Tibial nerve (tissue), 4 donors: ENCODE measurements around the gene MBD3L4. TPM values are rescaled to one million over a fixed set of nuclear protein-coding genes. Genes with fewer than 3 reads are reported as not detected.
"Not testable (repeated sequence)": the region's sequence is repeated elsewhere in the genome, so short reads cannot be mapped to it uniquely, and the experiment has no call there.

Source experiments
- DNase-seq, 2 donors: peaks; one replicate each; pipeline ENCODE4 v3.0.0-alpha.2; 2019; ENCODE audit warnings: low spot score in 2 of 2
- H3K27ac ChIP-seq, 4 donors: fragments of 200-600 bp; sonication (generic) in 3 of 4; one replicate each; pipeline ENCODE4 v1.5.1; 2017 to 2019; ENCODE audit warnings: mild to moderate bottlenecking in 1 of 4
- H3K27me3 ChIP-seq, 2 donors: fragments of 200-600 bp; sonication (generic) in 1 of 2; one replicate each; pipeline versions ENCODE4 v1.5.1 to v1.6.0; 2017 to 2019
- H3K36me3 ChIP-seq, 3 donors: fragments of 200-600 bp; sonication (generic); one replicate each; pipeline ENCODE4 v1.5.1; 2018 to 2019
- H3K4me1 ChIP-seq, 4 donors: fragments of 200-600 bp; sonication (generic) in 3 of 4; one replicate each; pipeline ENCODE4 v1.5.1; 2017 to 2019
- H3K4me3 ChIP-seq, 4 donors: fragments of 200-600 bp; sonication (generic) in 3 of 4; one replicate each; pipeline ENCODE4 v1.5.1; 2017 to 2019; ENCODE audit warnings: mild to moderate bottlenecking in 1 of 4, moderate library complexity in 1 of 4
- H3K9me3 ChIP-seq, 4 donors: fragments of 200-600 bp; sonication (generic) in 3 of 4; one replicate each; pipeline ENCODE4 v1.5.1; 2017 to 2019
- EP300 ChIP-seq, 2 donors: sonication (generic); formaldehyde crosslinking; IDR thresholded peaks; one replicate each; pipeline ENCODE4 v1.6.1; 2017; ENCODE audit warnings: antibody characterized with exemption in 2 of 2, mild to moderate bottlenecking in 1 of 2
- POLR2A ChIP-seq, 2 donors: fragments of 450-650 bp; IDR thresholded peaks; one replicate each; pipeline ENCODE4 v1.6.1; 2017; ENCODE audit warnings: antibody characterized with exemption in 2 of 2, mild to moderate bottlenecking in 2 of 2, moderate library complexity in 2 of 2
- WGBS, 2 donors: methylation state at CpG; one replicate each; pipeline ENCODE4 v1.1.5; 2018; 5-methylcytosine and 5-hydroxymethylcytosine counted together
- total RNA-seq, 4 donors: library from RNA; depleted of rRNA; stranded (reverse); fragments of >200 nt; gene quantifications; one replicate each; pipeline ENCODE4 v1.1.0, GENCODE V29; 2016
- TF ChIP-seq, protein P1 (sequence below), 5 experiments: fragments of 200-600 bp in 3 of 5; fragments of 450-650 bp in 2 of 5; sonication (generic) in 3 of 5; IDR thresholded peaks; one replicate each; pipeline ENCODE4 v1.5.1; 2016 to 2019; ENCODE audit warnings: antibody characterized with exemption in 5 of 5, mild to moderate bottlenecking in 3 of 5, moderate library complexity in 2 of 5

Gene MBD3L4
- total RNA-seq, result not detected

DNA sequence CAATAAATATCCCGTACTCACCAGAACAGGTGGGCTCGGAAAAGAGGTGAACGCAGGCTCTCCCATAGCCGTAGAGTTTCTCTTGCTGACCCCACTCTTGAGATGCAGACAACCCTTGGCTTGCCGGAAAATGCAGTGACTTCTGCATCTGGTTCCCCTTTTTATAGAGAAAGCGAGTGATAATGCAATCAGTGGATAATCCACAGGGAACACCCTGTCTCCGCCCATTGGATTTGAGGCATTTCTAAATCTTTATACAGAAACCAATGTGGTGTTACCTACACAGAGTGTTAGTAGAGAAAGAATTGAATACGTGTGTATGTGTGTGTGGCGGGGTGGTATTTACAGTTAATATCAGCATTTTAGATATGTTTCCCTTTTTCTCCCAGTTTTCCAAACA, at the start of gene MBD3L4:
TSS of gene MBD3L4 (minus strand) at position 101 of the 400 bp plus-strand sequence. CDS start at position 66, 35 bp downstream.
- DNase-seq, H3K4me1 ChIP-seq, H3K36me3 ChIP-seq, H3K27ac ChIP-seq, H3K9me3 ChIP-seq, H3K27me3 ChIP-seq, H3K4me3 ChIP-seq: not testable (repeated sequence)
- whole genome bisulfite sequencing, 2 donors, result 95% methylated on average over 2 of the region's 9 CpGs; no CpG with 5 or more reads in 1 of the 2 donors

DNA sequence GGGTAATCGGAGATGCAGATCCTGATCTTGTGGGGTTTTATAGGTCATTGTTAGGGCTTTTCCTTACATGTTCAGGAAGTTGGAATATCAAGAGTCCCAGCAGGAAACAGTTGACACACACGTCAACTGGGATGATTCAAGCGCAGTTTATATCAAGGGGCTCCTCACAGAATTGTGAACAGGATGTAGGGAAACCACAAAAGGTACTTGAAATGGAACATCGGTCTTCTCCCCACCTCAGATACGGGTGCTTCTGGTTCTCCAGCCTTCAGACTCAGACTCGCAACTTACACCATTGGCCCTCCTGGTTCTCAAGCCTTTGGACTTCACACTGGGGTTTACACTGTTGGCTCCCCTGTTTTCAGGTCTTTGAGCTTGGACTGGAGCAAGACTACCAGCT, 49.0 kb upstream of the MBD3L4 start:
- Histone ChIP-seq H3K36me3 (peaks cover 4 to 95% (median 7%) of the 10 kb centered on the region in 3 donors), H3K4me3 (no peak overlapping the region), H3K4me1 (no peaks in the 10 kb centered on the region), H3K27ac (no peak overlapping the region), H3K9me3 (peaks cover 12 to 99% (median 38%) of the 10 kb centered on the region in 4 donors), H3K27me3 (no peaks in the 10 kb centered on the region)
- 96% methylated on average over 6 of the region's 6 CpGs for WGBS, 2 donors
- DNase-seq, result no peak
- no peak for TF ChIP-seq EP300 (IDR thresholded peaks at IDR 0.05)
- TF ChIP-seq POLR2A (IDR thresholded peaks at IDR 0.05), result no peak
- TF ChIP-seq, protein P1, sequence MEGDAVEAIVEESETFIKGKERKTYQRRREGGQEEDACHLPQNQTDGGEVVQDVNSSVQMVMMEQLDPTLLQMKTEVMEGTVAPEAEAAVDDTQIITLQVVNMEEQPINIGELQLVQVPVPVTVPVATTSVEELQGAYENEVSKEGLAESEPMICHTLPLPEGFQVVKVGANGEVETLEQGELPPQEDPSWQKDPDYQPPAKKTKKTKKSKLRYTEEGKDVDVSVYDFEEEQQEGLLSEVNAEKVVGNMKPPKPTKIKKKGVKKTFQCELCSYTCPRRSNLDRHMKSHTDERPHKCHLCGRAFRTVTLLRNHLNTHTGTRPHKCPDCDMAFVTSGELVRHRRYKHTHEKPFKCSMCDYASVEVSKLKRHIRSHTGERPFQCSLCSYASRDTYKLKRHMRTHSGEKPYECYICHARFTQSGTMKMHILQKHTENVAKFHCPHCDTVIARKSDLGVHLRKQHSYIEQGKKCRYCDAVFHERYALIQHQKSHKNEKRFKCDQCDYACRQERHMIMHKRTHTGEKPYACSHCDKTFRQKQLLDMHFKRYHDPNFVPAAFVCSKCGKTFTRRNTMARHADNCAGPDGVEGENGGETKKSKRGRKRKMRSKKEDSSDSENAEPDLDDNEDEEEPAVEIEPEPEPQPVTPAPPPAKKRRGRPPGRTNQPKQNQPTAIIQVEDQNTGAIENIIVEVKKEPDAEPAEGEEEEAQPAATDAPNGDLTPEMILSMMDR (IDR thresholded peaks at IDR 0.05), result no peak

DNA sequence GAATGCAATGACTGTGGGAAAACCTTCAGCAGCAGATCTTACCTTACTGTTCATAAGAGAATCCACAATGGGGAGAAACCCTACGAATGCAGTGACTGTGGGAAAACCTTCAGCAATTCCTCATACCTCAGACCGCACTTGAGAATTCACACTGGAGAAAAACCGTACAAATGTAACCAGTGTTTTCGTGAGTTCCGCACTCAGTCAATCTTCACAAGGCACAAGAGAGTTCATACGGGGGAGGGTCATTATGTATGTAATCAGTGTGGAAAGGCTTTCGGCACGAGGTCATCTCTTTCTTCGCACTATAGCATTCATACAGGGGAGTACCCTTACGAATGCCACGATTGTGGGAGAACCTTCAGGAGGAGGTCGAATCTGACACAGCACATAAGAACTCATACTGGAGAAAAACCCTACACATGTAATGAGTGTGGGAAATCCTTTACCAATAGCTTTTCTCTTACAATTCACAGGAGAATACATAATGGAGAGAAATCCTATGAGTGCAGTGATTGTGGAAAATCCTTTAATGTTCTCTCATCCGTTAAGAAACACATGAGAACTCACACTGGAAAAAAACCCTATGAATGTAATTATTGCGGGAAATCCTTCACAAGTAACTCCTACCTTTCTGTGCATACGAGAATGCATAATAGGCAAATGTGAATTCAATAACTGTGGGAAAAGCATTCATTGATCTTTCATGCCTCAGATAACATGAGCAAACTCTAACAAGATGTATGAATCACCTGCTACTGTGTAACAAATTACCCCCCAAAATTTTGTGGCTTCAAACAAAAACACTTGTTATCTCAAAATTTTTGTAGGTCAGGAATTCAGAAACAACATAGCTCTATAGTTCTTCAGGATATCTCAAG, 43.3 kb upstream of the MBD3L4 start:
- WGBS, 2 donors, result 97% methylated on average over 15 of the region's 15 CpGs

DNA sequence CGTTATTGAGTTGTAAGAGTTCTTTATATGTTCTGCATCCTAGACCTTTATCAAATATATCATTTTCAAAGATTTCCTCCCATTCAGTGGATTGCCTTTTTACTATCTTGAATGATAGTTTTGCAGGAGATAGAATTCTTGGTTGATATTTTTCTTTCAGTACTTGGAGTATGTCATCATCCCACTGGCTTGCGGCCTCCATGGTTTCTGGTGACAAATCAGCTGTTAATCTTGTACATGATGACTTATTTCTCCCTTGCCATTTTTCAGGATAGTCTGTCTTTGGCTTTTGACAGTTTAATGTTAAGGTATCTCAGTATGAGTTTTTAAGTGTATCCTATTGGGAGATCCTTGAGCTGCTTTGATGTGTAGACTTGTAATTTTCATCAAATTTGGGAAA, 38.0 kb upstream of the MBD3L4 start:
- Histone ChIP-seq H3K4me3 (no peak overlapping the region), H3K4me1 (no peaks in the 10 kb centered on the region), H3K36me3 (peaks cover 43 to 100% (median 87%) of the 10 kb centered on the region in 3 donors), H3K9me3 (peaks cover 14 to 87% (median 42%) of the 10 kb centered on the region in 4 donors), H3K27me3 (no peaks in the 10 kb centered on the region), H3K27ac (no peak overlapping the region)
- WGBS, 2 donors, result 93 to 96% methylated on average over 2 of the region's 2 CpGs
- DNase-seq, result no peak
- TF ChIP-seq, protein P1 (IDR thresholded peaks at IDR 0.05), result no peak
- no peak for TF ChIP-seq POLR2A (IDR thresholded peaks at IDR 0.05)
- no peak for TF ChIP-seq EP300 (IDR thresholded peaks at IDR 0.05)

More for the DNA sequence above, 43.3 kb upstream of the MBD3L4 start:
- no peaks in the 10 kb centered on the region for H3K4me1 ChIP-seq
- no peaks in the 10 kb centered on the region for H3K27me3 ChIP-seq
- peaks cover 34 to 99% (median 75%) of the 10 kb centered on the region in 4 donors for H3K9me3 ChIP-seq
- peaks cover 41 to 99% (median 63%) of the 10 kb centered on the region in 3 donors for H3K36me3 ChIP-seq
- TF ChIP-seq EP300 (IDR thresholded peaks at IDR 0.05), result no peak
- TF ChIP-seq, protein P1 (IDR thresholded peaks at IDR 0.05), result no peak
- TF ChIP-seq POLR2A (IDR thresholded peaks at IDR 0.05), result no peak
- no peak for DNase-seq
- H3K4me3 ChIP-seq, result no peak overlapping the region
- H3K27ac ChIP-seq, result no peak overlapping the region

DNA sequence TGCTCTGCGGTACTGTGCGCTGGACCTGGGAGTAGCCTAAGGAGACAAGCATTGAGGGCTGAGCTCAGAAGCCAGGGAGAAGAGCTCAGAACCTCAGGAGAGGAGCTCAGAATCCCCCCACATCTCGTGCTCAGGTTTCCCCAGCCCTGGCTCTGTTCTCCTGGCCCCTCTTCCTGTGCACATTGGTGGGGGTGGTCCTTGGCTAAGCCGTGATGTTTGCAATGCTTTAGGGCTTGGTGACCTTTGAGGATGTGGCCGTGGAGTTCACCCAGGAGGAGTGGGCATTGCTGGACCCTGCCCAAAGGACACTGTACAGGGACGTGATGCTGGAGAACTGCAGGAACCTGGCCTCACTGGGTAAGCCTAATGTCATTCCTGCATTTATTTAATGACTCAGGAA, 36.2 kb upstream of the MBD3L4 start:
- no peaks in the 10 kb centered on the region for H3K4me1 ChIP-seq
- WGBS, 2 donors, result 98% methylated on average over 6 of the region's 6 CpGs
- peaks cover 29 to 100% (median 75%) of the 10 kb centered on the region in 3 donors for H3K36me3 ChIP-seq
- TF ChIP-seq EP300 (IDR thresholded peaks at IDR 0.05), result no peak
- TF ChIP-seq, protein P1 (IDR thresholded peaks at IDR 0.05), result no peak
- TF ChIP-seq POLR2A (IDR thresholded peaks at IDR 0.05), result no peak
- peaks cover 6 to 69% (median 28%) of the 10 kb centered on the region in 4 donors for H3K9me3 ChIP-seq
- H3K27ac ChIP-seq, result no peak overlapping the region
- H3K4me3 ChIP-seq, result no peak overlapping the region
- H3K27me3 ChIP-seq, result no peaks in the 10 kb centered on the region
- DNase-seq, result no peak
